WTC11 (cell line): ENCODE measurements around the gene DLGAP5. TPM values are rescaled to one million over a fixed set of nuclear protein-coding genes. Genes with fewer than 3 reads are reported as not detected.

ENCODE experiments used
- ATAC-seq: fragments of 200-7000 bp; cut with Tn5 transposase; 2 replicates; pipeline ENCODE4 v1.10.0; 2021; ENCODE audit warnings: mild to moderate bottlenecking, moderate library complexity
- CTCF ChIA-PET: fragments of 300-600 bp; sonication (Branson Sonifier 250); formaldehyde crosslinking; loops from one replicate; lab custom pipeline; 2021; ENCODE audit warnings: antibody characterized with exemption; lab: Charles Lee
- POLR2A ChIA-PET: fragments of 350-600 bp; sonication (Branson Sonifier 250); formaldehyde crosslinking; loops from one replicate; lab custom pipeline; 2021; ENCODE audit warnings: antibody characterized with exemption; lab: Charles Lee
- DNase-seq: peaks from one replicate; pipeline ENCODE4 v3.0.0; 2021; ENCODE audit warnings: low spot score
- H3K27ac Mint-ChIP-seq: 2 replicates; pipeline ENCODE4 v1.8.0; 2021; ENCODE audit warnings: mixed read lengths
- H3K27me3 Mint-ChIP-seq: 2 replicates; pipeline ENCODE4 v1.8.0; 2021; ENCODE audit warnings: low read depth, mild to moderate bottlenecking, moderate library complexity, mixed read lengths
- H3K36me3 Mint-ChIP-seq: 2 replicates; pipeline ENCODE4 v1.8.0; 2021; ENCODE audit warnings: mixed read lengths
- H3K4me1 Mint-ChIP-seq: 2 replicates; pipeline ENCODE4 v1.8.0; 2022; ENCODE audit warnings: mixed read lengths
- H3K4me3 Mint-ChIP-seq: 2 replicates; pipeline ENCODE4 v1.8.0; 2021; ENCODE audit warnings: mild to moderate bottlenecking, moderate library complexity, mixed read lengths
- H3K9me3 Mint-ChIP-seq: 2 replicates; pipeline ENCODE4 v1.8.0; 2021; ENCODE audit warnings: mixed read lengths
- AFF4 ChIP-seq: sonication (generic); formaldehyde crosslinking; IDR thresholded peaks from 2 replicates; pipeline ENCODE4 v1.8.1; 2023; ENCODE audit warnings: mild to moderate bottlenecking, missing genetic modification reagents, borderline replicate concordance
- E2F5 ChIP-seq: sonication (generic); formaldehyde crosslinking; IDR thresholded peaks from 2 replicates; pipeline ENCODE4 v1.8.1; 2022; ENCODE audit warnings: mild to moderate bottlenecking, moderate library complexity, missing genetic modification reagents
- ELF4 ChIP-seq: sonication (generic); formaldehyde crosslinking; IDR thresholded peaks from 2 replicates; pipeline ENCODE4 v1.8.1; 2022; ENCODE audit warnings: low read depth, mild to moderate bottlenecking, moderate library complexity, missing genetic modification reagents
- ESRRA ChIP-seq: sonication (generic); formaldehyde crosslinking; IDR thresholded peaks from 2 replicates; pipeline ENCODE4 v1.8.1; 2022; ENCODE audit warnings: mild to moderate bottlenecking, missing genetic modification reagents, borderline replicate concordance
- ETV6 ChIP-seq: sonication (generic); formaldehyde crosslinking; IDR thresholded peaks from 2 replicates; pipeline ENCODE4 v1.8.1; 2022; ENCODE audit warnings: mild to moderate bottlenecking, missing genetic modification reagents
- MXD4 ChIP-seq: fragments of 250-450 bp; sonication (Bioruptor Pico); IDR thresholded peaks from 2 replicates; pipeline ENCODE4 v1.8.0; 2021; ENCODE audit warnings: mild to moderate bottlenecking, moderate library complexity, borderline replicate concordance
- MYBL2 ChIP-seq: sonication (generic); formaldehyde crosslinking; IDR thresholded peaks from 2 replicates; pipeline ENCODE4 v1.8.1; 2023; ENCODE audit warnings: mild to moderate bottlenecking, moderate library complexity, missing genetic modification reagents
- NFATC4 ChIP-seq: fragments of 250-450 bp; sonication (Bioruptor Pico); IDR thresholded peaks from 2 replicates; pipeline ENCODE4 v1.9.0; 2021; ENCODE audit warnings: mild to moderate bottlenecking
- OVOL2 ChIP-seq: fragments of 250-450 bp; sonication (Bioruptor Pico); IDR thresholded peaks from 2 replicates; pipeline ENCODE4 v1.9.0; 2021; ENCODE audit warnings: mild to moderate bottlenecking, borderline replicate concordance
- PRRX2 ChIP-seq: fragments of 250-450 bp; sonication (Bioruptor Pico); IDR thresholded peaks from 2 replicates; pipeline ENCODE4 v1.8.0; 2021; ENCODE audit warnings: mild to moderate bottlenecking
- RELA ChIP-seq: sonication (generic); formaldehyde crosslinking; IDR thresholded peaks from 2 replicates; pipeline ENCODE4 v1.8.1; 2022; ENCODE audit warnings: missing genetic modification reagents, mild to moderate bottlenecking, borderline replicate concordance
- ZNF396 ChIP-seq: fragments of 250-450 bp; sonication (Bioruptor Pico); IDR thresholded peaks from 2 replicates; pipeline ENCODE4 v1.8.0; 2021; ENCODE audit warnings: mild to moderate bottlenecking, moderate library complexity, borderline replicate concordance
- ZNF416 ChIP-seq: fragments of 250-450 bp; sonication (Bioruptor Pico); IDR thresholded peaks from 2 replicates; pipeline ENCODE4 v1.9.0; 2021; ENCODE audit warnings: mild to moderate bottlenecking, inconsistent platforms
- ZNF532 ChIP-seq: fragments of 250-450 bp; sonication (Bioruptor Pico); IDR thresholded peaks from 2 replicates; pipeline ENCODE4 v1.9.0; 2021; ENCODE audit warnings: mild to moderate bottlenecking, borderline replicate concordance
- total RNA-seq: library from RNA; stranded (reverse); gene quantifications from 3 replicates; pipeline ENCODE4 v1.2.3, GENCODE V29; 2021
- TF ChIP-seq, protein P1 (sequence below): fragments of 250-450 bp; sonication (Bioruptor Pico); conservative IDR thresholded peaks from 2 replicates; pipeline ENCODE4 v1.9.0; 2021; ENCODE audit warnings: mild to moderate bottlenecking
- TF ChIP-seq, protein P2 (sequence below): sonication (generic); formaldehyde crosslinking; IDR thresholded peaks from 2 replicates; pipeline ENCODE4 v1.8.1; 2023; ENCODE audit warnings: mild to moderate bottlenecking, missing genetic modification reagents
- TF ChIP-seq, protein P3 (sequence below): sonication (generic); formaldehyde crosslinking; IDR thresholded peaks from 2 replicates; pipeline ENCODE4 v1.8.1; 2022; ENCODE audit warnings: low read depth, missing genetic modification reagents, borderline replicate concordance
- TF ChIP-seq, protein P4 (sequence below): sonication (generic); formaldehyde crosslinking; IDR thresholded peaks from 2 replicates; pipeline ENCODE4 v1.8.1; 2022; ENCODE audit warnings: missing genetic modification reagents, borderline replicate concordance

Gene DLGAP5
- total RNA-seq, 1 experiment from 2014 or later, result 141 TPM

- TF ChIP-seq MXD4 (CRISPR knock-in tag) (no peak), ZNF532 (CRISPR knock-in tag) (no peak), OVOL2 (CRISPR knock-in tag) (no peak), ELF4 (no peak)
- TF ChIP-seq, protein P1, sequence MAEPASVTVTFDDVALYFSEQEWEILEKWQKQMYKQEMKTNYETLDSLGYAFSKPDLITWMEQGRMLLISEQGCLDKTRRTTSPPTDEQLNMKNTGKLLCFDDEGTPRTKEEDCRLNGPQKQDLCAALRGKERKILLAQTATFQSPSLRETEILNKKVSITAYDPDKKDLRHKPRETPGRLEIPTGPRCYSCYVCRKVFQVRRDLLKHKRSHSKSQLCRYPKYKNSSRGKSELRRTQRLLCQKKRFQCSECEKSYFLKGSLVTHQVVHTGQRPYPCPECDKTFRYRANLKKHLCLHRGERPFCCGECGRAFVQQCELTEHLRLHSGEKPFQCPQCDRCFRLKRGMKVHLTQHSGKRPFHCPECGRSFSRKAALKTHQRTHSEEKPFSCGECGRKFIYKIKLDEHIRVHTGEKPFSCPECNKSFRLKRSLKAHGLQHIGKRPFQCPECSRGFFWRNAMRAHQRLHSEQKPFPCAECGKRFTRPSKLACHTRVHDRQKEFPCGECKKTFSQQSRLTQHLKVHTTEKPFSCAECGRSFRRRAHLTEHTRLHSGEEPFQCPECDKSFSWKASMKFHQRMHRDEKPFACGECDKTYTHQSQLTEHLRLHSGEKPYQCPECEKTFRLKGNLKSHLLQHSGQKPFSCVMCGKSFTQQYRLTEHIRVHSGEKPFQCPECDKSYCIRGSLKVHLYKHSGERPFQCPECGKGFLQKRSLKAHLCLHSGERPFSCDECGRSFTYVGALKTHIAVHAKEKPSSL (CRISPR knock-in tag), result no peak
- Mint-ChIP-seq H3K27me3 (peaks cover 30% of the 10 kb centered on the region), H3K4me3 (no peak overlapping the region), H3K27ac (no peak overlapping the region), H3K36me3 (no peaks in the 10 kb centered on the region), H3K4me1 (peaks cover 4% of the 10 kb centered on the region), H3K9me3 (no peaks in the 10 kb centered on the region)
- ATAC-seq (no peak), DNase-seq (no peak)
- ChIA-PET CTCF (no interaction called here), POLR2A (interaction anchor here (1.3 kb wide), 1 partner anchor 30 kb away, joined by 3 read pairs; no protein-coding TSS in a partner anchor)
These were observed 58.0 kb downstream of the DLGAP5 start for GRCh38 chr14:55133416-55133815.

GRCh38 chr14:55131370-55132137 is 59.8 kb downstream of the DLGAP5 start:
- POLR2A ChIA-PET, result no interaction called here
- H3K36me3 Mint-ChIP-seq, result no peaks in the 10 kb centered on the region
- DNase-seq (no peak), ATAC-seq (no peak)
- H3K9me3 Mint-ChIP-seq, result no peaks in the 10 kb centered on the region
- no peak overlapping the region for H3K27ac Mint-ChIP-seq
- peaks cover 47% of the 10 kb centered on the region for H3K27me3 Mint-ChIP-seq
- H3K4me1 Mint-ChIP-seq, result peaks cover 4% of the 10 kb centered on the region
- no peak overlapping the region for H3K4me3 Mint-ChIP-seq
- CTCF ChIA-PET, result interaction anchor here (0.9 kb wide), 2 partner anchors 42 to 81 kb away, joined by 4 to 5 read pairs; no protein-coding TSS in a partner anchor
- TF ChIP-seq ZNF416 (no peak), AFF4 (no peak), E2F5 (CRISPR knock-in tag) (no peak), NFATC4 (CRISPR knock-in tag) (no peak), ESRRA (CRISPR knock-in tag) (no peak), MYBL2 (CRISPR knock-in tag) (no peak), ETV6 (CRISPR knock-in tag) (no peak), ZNF396 (CRISPR knock-in tag) (no peak), RELA (CRISPR knock-in tag) (no peak), PRRX2 (CRISPR knock-in tag) (no peak)
- TF ChIP-seq, protein P2, sequence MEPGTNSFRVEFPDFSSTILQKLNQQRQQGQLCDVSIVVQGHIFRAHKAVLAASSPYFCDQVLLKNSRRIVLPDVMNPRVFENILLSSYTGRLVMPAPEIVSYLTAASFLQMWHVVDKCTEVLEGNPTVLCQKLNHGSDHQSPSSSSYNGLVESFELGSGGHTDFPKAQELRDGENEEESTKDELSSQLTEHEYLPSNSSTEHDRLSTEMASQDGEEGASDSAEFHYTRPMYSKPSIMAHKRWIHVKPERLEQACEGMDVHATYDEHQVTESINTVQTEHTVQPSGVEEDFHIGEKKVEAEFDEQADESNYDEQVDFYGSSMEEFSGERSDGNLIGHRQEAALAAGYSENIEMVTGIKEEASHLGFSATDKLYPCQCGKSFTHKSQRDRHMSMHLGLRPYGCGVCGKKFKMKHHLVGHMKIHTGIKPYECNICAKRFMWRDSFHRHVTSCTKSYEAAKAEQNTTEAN (CRISPR knock-in tag), result no peak
- TF ChIP-seq, protein P3, sequence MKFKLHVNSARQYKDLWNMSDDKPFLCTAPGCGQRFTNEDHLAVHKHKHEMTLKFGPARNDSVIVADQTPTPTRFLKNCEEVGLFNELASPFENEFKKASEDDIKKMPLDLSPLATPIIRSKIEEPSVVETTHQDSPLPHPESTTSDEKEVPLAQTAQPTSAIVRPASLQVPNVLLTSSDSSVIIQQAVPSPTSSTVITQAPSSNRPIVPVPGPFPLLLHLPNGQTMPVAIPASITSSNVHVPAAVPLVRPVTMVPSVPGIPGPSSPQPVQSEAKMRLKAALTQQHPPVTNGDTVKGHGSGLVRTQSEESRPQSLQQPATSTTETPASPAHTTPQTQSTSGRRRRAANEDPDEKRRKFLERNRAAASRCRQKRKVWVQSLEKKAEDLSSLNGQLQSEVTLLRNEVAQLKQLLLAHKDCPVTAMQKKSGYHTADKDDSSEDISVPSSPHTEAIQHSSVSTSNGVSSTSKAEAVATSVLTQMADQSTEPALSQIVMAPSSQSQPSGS (CRISPR knock-in tag), result no peak
- TF ChIP-seq, protein P4, sequence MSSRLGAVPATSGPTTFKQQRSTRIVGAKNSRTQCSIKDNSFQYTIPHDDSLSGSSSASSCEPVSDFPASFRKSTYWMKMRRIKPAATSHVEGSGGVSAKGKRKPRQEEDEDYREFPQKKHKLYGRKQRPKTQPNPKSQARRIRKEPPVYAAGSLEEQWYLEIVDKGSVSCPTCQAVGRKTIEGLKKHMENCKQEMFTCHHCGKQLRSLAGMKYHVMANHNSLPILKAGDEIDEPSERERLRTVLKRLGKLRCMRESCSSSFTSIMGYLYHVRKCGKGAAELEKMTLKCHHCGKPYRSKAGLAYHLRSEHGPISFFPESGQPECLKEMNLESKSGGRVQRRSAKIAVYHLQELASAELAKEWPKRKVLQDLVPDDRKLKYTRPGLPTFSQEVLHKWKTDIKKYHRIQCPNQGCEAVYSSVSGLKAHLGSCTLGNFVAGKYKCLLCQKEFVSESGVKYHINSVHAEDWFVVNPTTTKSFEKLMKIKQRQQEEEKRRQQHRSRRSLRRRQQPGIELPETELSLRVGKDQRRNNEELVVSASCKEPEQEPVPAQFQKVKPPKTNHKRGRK, result no peak
